HL-60 (cell line): ENCODE data around the gene TSC22D3.

Source experiments
- DNase-seq, 2 experiments: peaks; one replicate each; pipeline ENCODE4 v3.0.0-alpha.2; 2010 to 2020; ENCODE audit warnings: low read depth in 1 of 2, low spot score in 1 of 2
- H3K27ac ChIP-seq: fragments of 250-450 bp; sonication (Bioruptor Pico); replicated peaks from 2 replicates; pipeline ENCODE4 v1.5.1; 2020; ENCODE audit warnings: mild to moderate bottlenecking, moderate library complexity
- H3K27me3 ChIP-seq: fragments of 250-450 bp; sonication (Bioruptor Pico); 2 replicates; pipeline ENCODE4 v1.5.1; 2021; ENCODE audit warnings: mild to moderate bottlenecking, moderate library complexity; ENCODE audit not compliant: insufficient read depth, poor library complexity, severe bottlenecking
- H3K4me3 ChIP-seq: replicated peaks from 2 replicates; pipeline ENCODE4 v1.5.1; 2011; ENCODE audit warnings: mild to moderate bottlenecking, control low read depth, low read length; ENCODE audit not compliant: insufficient read depth
- GABPA ChIP-seq: IDR thresholded peaks from 2 replicates; pipeline ENCODE4 v1.6.1; 2012; ENCODE audit warnings: low read depth
- POLR2AphosphoS5 ChIP-seq: IDR thresholded peaks from 2 replicates; pipeline ENCODE4 v1.6.1; 2012; ENCODE audit warnings: low read depth
- SPI1 ChIP-seq: IDR thresholded peaks from 2 replicates; pipeline ENCODE4 v1.6.1; 2012; ENCODE audit warnings: low read depth, mild to moderate bottlenecking, borderline replicate concordance
- TF ChIP-seq, protein P1 (sequence below): IDR thresholded peaks from one replicate; pipeline ENCODE4 v1.5.1; 2011; ENCODE audit warnings: low read length, control low read depth, inconsistent platforms; ENCODE audit not compliant: insufficient read depth
- TF ChIP-seq, protein P2 (sequence below): IDR thresholded peaks from 2 replicates; pipeline ENCODE4 v1.6.1; 2012; ENCODE audit warnings: low read depth; ENCODE audit not compliant: insufficient replicate concordance

The TSC22D3 gene

DNA sequence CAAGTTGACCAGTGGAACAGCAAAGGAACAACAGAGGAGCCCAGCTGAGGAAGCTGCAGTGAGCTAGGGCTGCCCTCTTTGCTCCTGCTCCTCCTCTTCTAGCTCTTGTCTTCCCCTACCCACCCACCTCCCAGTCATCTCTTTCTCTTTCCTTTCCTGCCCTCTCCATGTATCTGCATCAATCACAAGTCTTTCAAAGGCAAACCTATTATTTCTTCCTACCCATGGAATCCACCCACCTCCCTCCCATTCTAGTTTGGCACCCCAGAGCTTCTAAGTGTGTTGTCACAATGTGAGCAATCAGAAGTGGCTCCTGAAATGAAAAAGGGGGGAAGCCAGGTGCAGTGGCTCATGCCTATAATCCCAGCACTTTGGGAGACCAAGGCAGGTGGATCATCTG, 69.3 kb downstream of the TSC22D3 start:
- Histone ChIP-seq H3K27me3 (no peaks in the 10 kb centered on the region), H3K4me3 (no peak overlapping the region), H3K27ac (no peak overlapping the region)
- no peak for DNase-seq
- TF ChIP-seq GABPA (no peak), POLR2AphosphoS5 (no peak), SPI1 (no peak)
- TF ChIP-seq, protein P1, sequence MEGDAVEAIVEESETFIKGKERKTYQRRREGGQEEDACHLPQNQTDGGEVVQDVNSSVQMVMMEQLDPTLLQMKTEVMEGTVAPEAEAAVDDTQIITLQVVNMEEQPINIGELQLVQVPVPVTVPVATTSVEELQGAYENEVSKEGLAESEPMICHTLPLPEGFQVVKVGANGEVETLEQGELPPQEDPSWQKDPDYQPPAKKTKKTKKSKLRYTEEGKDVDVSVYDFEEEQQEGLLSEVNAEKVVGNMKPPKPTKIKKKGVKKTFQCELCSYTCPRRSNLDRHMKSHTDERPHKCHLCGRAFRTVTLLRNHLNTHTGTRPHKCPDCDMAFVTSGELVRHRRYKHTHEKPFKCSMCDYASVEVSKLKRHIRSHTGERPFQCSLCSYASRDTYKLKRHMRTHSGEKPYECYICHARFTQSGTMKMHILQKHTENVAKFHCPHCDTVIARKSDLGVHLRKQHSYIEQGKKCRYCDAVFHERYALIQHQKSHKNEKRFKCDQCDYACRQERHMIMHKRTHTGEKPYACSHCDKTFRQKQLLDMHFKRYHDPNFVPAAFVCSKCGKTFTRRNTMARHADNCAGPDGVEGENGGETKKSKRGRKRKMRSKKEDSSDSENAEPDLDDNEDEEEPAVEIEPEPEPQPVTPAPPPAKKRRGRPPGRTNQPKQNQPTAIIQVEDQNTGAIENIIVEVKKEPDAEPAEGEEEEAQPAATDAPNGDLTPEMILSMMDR, result no peak
- TF ChIP-seq, protein P2, sequence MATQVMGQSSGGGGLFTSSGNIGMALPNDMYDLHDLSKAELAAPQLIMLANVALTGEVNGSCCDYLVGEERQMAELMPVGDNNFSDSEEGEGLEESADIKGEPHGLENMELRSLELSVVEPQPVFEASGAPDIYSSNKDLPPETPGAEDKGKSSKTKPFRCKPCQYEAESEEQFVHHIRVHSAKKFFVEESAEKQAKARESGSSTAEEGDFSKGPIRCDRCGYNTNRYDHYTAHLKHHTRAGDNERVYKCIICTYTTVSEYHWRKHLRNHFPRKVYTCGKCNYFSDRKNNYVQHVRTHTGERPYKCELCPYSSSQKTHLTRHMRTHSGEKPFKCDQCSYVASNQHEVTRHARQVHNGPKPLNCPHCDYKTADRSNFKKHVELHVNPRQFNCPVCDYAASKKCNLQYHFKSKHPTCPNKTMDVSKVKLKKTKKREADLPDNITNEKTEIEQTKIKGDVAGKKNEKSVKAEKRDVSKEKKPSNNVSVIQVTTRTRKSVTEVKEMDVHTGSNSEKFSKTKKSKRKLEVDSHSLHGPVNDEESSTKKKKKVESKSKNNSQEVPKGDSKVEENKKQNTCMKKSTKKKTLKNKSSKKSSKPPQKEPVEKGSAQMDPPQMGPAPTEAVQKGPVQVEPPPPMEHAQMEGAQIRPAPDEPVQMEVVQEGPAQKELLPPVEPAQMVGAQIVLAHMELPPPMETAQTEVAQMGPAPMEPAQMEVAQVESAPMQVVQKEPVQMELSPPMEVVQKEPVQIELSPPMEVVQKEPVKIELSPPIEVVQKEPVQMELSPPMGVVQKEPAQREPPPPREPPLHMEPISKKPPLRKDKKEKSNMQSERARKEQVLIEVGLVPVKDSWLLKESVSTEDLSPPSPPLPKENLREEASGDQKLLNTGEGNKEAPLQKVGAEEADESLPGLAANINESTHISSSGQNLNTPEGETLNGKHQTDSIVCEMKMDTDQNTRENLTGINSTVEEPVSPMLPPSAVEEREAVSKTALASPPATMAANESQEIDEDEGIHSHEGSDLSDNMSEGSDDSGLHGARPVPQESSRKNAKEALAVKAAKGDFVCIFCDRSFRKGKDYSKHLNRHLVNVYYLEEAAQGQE, result no peak

DNA sequence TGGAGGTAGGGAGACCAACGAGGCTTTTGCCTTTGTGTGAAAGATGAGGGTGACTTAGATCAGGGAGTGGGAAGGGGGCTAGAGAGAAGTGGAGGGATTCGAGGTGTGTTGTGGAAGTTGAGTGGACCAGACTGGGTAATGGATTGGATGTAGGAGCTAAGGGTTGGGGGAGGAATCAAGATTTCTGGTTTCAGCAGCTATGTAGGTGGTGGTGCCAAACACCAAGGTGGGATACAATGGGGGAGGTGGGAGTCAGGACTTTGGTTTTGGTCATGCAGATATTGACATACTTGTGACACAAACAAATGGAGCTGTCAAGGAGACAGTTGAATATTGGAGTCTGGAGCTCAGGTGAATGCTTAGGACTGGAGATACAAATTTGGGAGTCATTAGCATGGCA, 71.0 kb downstream of the TSC22D3 start:
- DNase-seq, result no peak

DNA sequence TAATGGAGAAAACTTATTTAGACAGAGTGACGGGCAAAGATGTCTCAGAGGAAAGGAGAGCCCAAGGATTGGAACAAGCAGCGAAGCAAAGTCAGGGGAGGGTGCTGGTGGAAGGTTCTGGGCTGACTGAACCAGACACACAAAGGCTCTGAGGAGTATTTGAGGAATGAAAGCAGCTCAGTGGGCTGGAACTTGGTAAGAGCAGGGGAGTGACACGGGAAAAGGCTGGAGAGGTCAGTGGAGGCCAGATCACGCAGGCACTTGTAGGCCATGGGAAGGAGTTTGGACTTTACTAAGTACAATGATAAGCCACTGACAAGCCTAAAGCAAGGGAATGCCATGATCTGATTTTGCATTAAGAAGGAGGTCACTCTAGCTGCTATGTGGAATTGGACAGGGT, 71.4 kb downstream of the TSC22D3 start:
- no peak for DNase-seq
- TF ChIP-seq, protein P1, result no peak
- TF ChIP-seq, protein P2, result no peak
- TF ChIP-seq GABPA (no peak), SPI1 (no peak), POLR2AphosphoS5 (no peak)
- H3K4me3 ChIP-seq, result no peak overlapping the region
- no peaks in the 10 kb centered on the region for H3K27me3 ChIP-seq
- H3K27ac ChIP-seq, result no peak overlapping the region

More for the DNA sequence above, 71.0 kb downstream of the TSC22D3 start:
- Histone ChIP-seq H3K4me3 (no peak overlapping the region), H3K27me3 (no peaks in the 10 kb centered on the region), H3K27ac (no peak overlapping the region)
- TF ChIP-seq, protein P2, result no peak
- TF ChIP-seq SPI1 (no peak), POLR2AphosphoS5 (no peak), GABPA (no peak)
- TF ChIP-seq, protein P1, result no peak
